A549 (cell line): ENCODE results near the gene EPHB1. TPM values are rescaled to one million over a fixed set of nuclear protein-coding genes. Genes with fewer than 3 reads are reported as not detected.

Experiments
- ATAC-seq, 2 experiments: fragments of 200-7000 bp in 1 of 2; fragments of >200 bp in 1 of 2; cut with Nextera tagmentation in 1 of 2; cut with Tn5 transposase in 1 of 2; 3 replicates each; pipeline versions ENCODE4 v1.8.0 to v1.9.1; 2018 to 2020; ENCODE audit warnings: mild to moderate bottlenecking in 1 of 2, moderate library complexity in 1 of 2
- CTCF ChIA-PET: fragments of 300-600 bp; sonication (Branson Sonifier 250); formaldehyde crosslinking; extraction: SDS; loops from one replicate; lab custom pipeline; 2021; ENCODE audit warnings: antibody characterized with exemption, inconsistent platforms; lab: Yijun Ruan, JAX
- POLR2A ChIA-PET: fragments of 350-600 bp; formaldehyde crosslinking; extraction: SDS; loops from one replicate; lab custom pipeline; 2021; ENCODE audit warnings: antibody characterized with exemption, inconsistent platforms; lab: Yijun Ruan, JAX
- DNase-seq, 2 experiments: peaks; one replicate each; pipeline versions ENCODE4 v3.0.0 to v3.0.0-alpha.2; 2011 to 2016; ENCODE audit warnings: low read depth in 1 of 2, low spot score in 1 of 2
- FAIRE-seq: peaks from 2 replicates; lab custom pipeline; 2011; peaks lifted over from hg19 to GRCh38; lab: Jason Lieb, UNC
- H3K27ac ChIP-seq, 2 experiments: fragments of >200 bp; sonication (Bioruptor Twin); formaldehyde crosslinking; 3 replicates each; pipeline ENCODE4 v1.5.1; 2016 to 2017
- H3K4me1 ChIP-seq: fragments of >200 bp; sonication (Bioruptor Twin); formaldehyde crosslinking; 3 replicates; pipeline ENCODE4 v1.6.1; 2016
- H3K4me2 ChIP-seq: fragments of >200 bp; sonication (Bioruptor Twin); formaldehyde crosslinking; 3 replicates; pipeline ENCODE4 v1.6.1; 2016
- H3K4me3 ChIP-seq: fragments of >200 bp; sonication (Bioruptor Twin); formaldehyde crosslinking; 3 replicates; pipeline ENCODE4 v1.5.1; 2016
- H3K9me3 ChIP-seq: fragments of >200 bp; sonication (Bioruptor Twin); formaldehyde crosslinking; 3 replicates; pipeline ENCODE4 v1.6.1; 2016
- BHLHE40 ChIP-seq: IDR thresholded peaks from 2 replicates; pipeline ENCODE4 v1.6.1; 2012; ENCODE audit warnings: low read depth, low read length, inconsistent platforms
- CHD4 ChIP-seq: fragments of 200-600 bp; sonication (generic); IDR thresholded peaks from 2 replicates; pipeline ENCODE4 v1.6.1; 2016; ENCODE audit warnings: antibody characterized with exemption, mild to moderate bottlenecking, borderline replicate concordance
- EP300 ChIP-seq, 2 experiments: fragments of >200 bp; sonication (Bioruptor Twin); formaldehyde crosslinking; IDR thresholded peaks; 2 replicates in 1 of 2; 3 replicates in 1 of 2; pipeline ENCODE4 v1.6.1; 2016 to 2017
- ESRRA ChIP-seq: fragments of 150-350 bp; IDR thresholded peaks from 2 replicates; pipeline ENCODE4 v1.6.1; 2014; ENCODE audit warnings: mild to moderate bottlenecking, low read length, borderline replicate concordance
- HDAC2 ChIP-seq: fragments of 200-600 bp; sonication (generic); IDR thresholded peaks from 2 replicates; pipeline ENCODE4 v1.6.1; 2016
- HOXB5 ChIP-seq: fragments of 250-450 bp; sonication (Bioruptor Pico); IDR thresholded peaks from 2 replicates; pipeline ENCODE4 v1.5.0; 2020; ENCODE audit warnings: mild to moderate bottlenecking, moderate library complexity
- JUN ChIP-seq, 2 experiments: fragments of >200 bp; sonication (Bioruptor Twin); formaldehyde crosslinking; IDR thresholded peaks; 2 replicates in 1 of 2; 3 replicates in 1 of 2; pipeline ENCODE4 v1.6.1; 2016 to 2017
- KDM1A ChIP-seq: fragments of 200-600 bp; sonication (generic); IDR thresholded peaks from 2 replicates; pipeline ENCODE4 v1.6.1; 2016; ENCODE audit warnings: low read depth, mild to moderate bottlenecking
- KDM5A ChIP-seq: fragments of 200-600 bp; sonication (generic); IDR thresholded peaks from 2 replicates; pipeline ENCODE4 v1.6.1; 2016; ENCODE audit warnings: antibody characterized with exemption, mild to moderate bottlenecking
- MAFK ChIP-seq: fragments of 450-650 bp; IDR thresholded peaks from 2 replicates; pipeline ENCODE4 v1.6.1; 2014; ENCODE audit not compliant: partially characterized antibody
- NFE2L2 ChIP-seq: fragments of 150-350 bp; conservative IDR thresholded peaks from 2 replicates; pipeline ENCODE4 v1.6.1; 2014; ENCODE audit warnings: low read length
- NPAS2 ChIP-seq: fragments of 250-450 bp; sonication (Bioruptor Pico); IDR thresholded peaks from 2 replicates; pipeline ENCODE4 v1.8.0; 2022; ENCODE audit warnings: mild to moderate bottlenecking, moderate library complexity, borderline replicate concordance
- NR3C1 ChIP-seq: fragments of >200 bp; sonication (Bioruptor Twin); formaldehyde crosslinking; IDR thresholded peaks from 3 replicates; pipeline ENCODE4 v1.6.1; 2017
- PHF8 ChIP-seq: fragments of 200-600 bp; sonication (generic); IDR thresholded peaks from 2 replicates; pipeline ENCODE4 v1.6.1; 2016; ENCODE audit warnings: low read depth, mild to moderate bottlenecking, antibody characterized with exemption, moderate library complexity, borderline replicate concordance
- POLR2AphosphoS2 ChIP-seq: conservative IDR thresholded peaks from 2 replicates; pipeline ENCODE4 v1.6.1; 2012; ENCODE audit warnings: low read length, improper control_type of control experiment, inconsistent platforms
- RAD21 ChIP-seq, 2 experiments: fragments of >200 bp in 1 of 2; sonication (Bioruptor Twin) in 1 of 2; formaldehyde crosslinking in 1 of 2; IDR thresholded peaks in 1 of 2; conservative IDR thresholded peaks in 1 of 2; 2 replicates in 1 of 2; 3 replicates in 1 of 2; pipeline ENCODE4 v1.6.1; 2012 to 2018; ENCODE audit warnings: inconsistent platforms in 1 of 2
- SMC3 ChIP-seq: fragments of >200 bp; sonication (Bioruptor Twin); formaldehyde crosslinking; IDR thresholded peaks from 3 replicates; pipeline ENCODE4 v1.6.1; 2018; ENCODE audit warnings: inconsistent platforms
- SREBF2 ChIP-seq: fragments of 450-650 bp; IDR thresholded peaks from 2 replicates; pipeline ENCODE4 v1.6.1; 2014; ENCODE audit warnings: mild to moderate bottlenecking, moderate library complexity
- TFCP2L1 ChIP-seq: fragments of 250-450 bp; sonication (Bioruptor Pico); IDR thresholded peaks from 2 replicates; pipeline ENCODE4 v1.5.0; 2021; ENCODE audit warnings: mild to moderate bottlenecking
- TP53 ChIP-seq: fragments of 250-450 bp; sonication (Bioruptor Pico); IDR thresholded peaks from 2 replicates; pipeline ENCODE4 v1.5.0; 2021; ENCODE audit warnings: mild to moderate bottlenecking, moderate library complexity
- ZFP36 ChIP-seq: fragments of 450-650 bp; IDR thresholded peaks from 2 replicates; pipeline ENCODE4 v1.6.1; 2014; ENCODE audit warnings: borderline replicate concordance; ENCODE audit not compliant: partially characterized antibody
- ZSCAN20 ChIP-seq: fragments of 250-450 bp; sonication (Bioruptor Pico); IDR thresholded peaks from 2 replicates; pipeline ENCODE4 v1.8.0; 2022; ENCODE audit warnings: mild to moderate bottlenecking, moderate library complexity
- WGBS: methylation state at CpG from one replicate; pipeline ENCODE4 v1.1.6; 2017; ENCODE audit errors: missing lambda C conversion rate; 5-methylcytosine and 5-hydroxymethylcytosine counted together
- polyA plus RNA-seq, 4 experiments: library from polyadenylated mRNA; depleted of rRNA in 3 of 4; stranded (reverse); fragments of >200 nt; fragmentation: RNase III in 1 of 4; extraction: RNeasy Plus Mini Kit Qiagen cat#74134 plus additional on column Dnase treatment in 1 of 4; gene quantifications; 2 replicates in 3 of 4; 3 replicates in 1 of 4; pipeline ENCODE4 v1.2.3, GENCODE V29; 2011 to 2017
- TF ChIP-seq, protein P1 (sequence below): fragments of 150-350 bp; IDR thresholded peaks from 2 replicates; pipeline ENCODE4 v1.6.1; 2014; ENCODE audit warnings: low read depth, mild to moderate bottlenecking, low read length
- TF ChIP-seq, protein P2 (sequence below): IDR thresholded peaks from 2 replicates; pipeline ENCODE4 v1.6.1; 2012
- TF ChIP-seq, protein P3 (sequence below): fragments of >200 bp; sonication (Bioruptor Twin); formaldehyde crosslinking; IDR thresholded peaks from 3 replicates; pipeline ENCODE4 v1.5.1; 2016

EPHB1 gene
- polyA plus RNA-seq, 2 of the 4 experiments (the other 2 are of a cell fraction), result 0.18 to 0.21 TPM

DNA sequence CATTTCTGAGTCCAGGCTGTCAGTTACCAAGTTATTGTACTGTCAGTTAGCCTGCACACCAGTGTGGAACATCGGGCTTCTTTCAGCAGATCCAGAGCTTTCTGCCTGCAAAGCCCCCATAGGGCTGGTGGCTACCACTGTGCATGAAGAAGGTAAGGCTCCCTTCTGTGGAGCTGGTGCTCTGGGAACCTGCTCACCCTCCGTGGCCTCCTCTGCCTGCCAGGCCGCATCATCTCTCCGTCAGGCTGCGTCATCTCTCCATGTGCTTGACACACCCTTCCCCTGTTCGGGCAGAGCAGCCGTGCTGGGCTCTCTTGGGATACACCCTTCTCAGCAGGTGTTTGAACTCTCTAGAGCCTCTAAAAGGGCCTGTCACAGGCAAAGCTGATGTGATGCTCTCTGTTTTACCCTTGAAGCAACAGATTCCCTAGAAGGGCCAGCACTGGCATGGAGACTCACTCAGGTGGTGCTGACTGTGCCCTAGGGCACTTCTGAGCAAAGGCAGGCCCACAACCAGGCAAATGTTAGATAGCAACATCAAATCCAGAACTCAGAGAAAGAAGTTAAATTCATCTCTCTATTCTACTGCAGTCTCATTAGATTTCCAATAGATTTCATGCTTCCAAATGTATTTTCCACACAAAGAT, 261.1 kb downstream of the EPHB1 start (continued):
- no peak for TF ChIP-seq EP300 (IDR thresholded peaks at IDR 0.05)

DNA sequence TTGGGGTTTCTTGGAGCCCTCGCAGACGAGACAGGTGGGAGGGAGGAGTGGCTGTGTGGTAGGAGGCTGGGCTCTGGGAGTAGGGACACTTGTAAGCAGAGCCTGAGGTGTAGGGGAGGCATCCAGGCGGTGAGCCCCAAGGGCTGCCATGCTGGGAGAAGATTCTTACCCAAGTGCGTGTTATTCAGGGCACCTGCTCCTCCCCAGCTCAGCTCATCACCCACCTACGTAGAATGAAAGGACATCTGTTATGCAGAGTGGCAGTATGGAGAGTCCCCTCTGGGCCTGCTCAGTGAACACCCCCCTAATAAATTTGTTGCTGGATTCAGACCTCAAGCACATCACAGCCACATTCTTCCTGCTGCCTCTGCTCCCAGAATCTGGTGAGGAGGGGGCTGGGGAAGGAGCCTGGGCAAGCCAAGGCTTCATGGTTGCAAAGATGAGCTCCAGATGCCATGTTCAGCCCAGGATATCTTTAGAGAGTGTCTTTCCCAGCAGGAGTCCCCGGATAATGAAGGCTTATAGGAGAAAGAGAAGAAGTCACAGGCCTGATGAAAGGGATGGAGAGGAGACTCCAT, 261.8 kb downstream of the EPHB1 start:
- ChIA-PET CTCF (no interaction called here), POLR2A (no interaction called here)
- WGBS, result 3% methylated on average over 6 of the region's 6 CpGs
- no peak for DNase-seq
- TF ChIP-seq NR3C1, result no peak
- TF ChIP-seq, protein P1, sequence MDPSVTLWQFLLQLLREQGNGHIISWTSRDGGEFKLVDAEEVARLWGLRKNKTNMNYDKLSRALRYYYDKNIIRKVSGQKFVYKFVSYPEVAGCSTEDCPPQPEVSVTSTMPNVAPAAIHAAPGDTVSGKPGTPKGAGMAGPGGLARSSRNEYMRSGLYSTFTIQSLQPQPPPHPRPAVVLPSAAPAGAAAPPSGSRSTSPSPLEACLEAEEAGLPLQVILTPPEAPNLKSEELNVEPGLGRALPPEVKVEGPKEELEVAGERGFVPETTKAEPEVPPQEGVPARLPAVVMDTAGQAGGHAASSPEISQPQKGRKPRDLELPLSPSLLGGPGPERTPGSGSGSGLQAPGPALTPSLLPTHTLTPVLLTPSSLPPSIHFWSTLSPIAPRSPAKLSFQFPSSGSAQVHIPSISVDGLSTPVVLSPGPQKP, result no peak
- no peak for TF ChIP-seq MAFK
- no peak for TF ChIP-seq RAD21 (conservative IDR thresholded peaks at IDR 0.05 in 1 of 2, IDR thresholded peaks at IDR 0.05 in 1 of 2)
- TF ChIP-seq NFE2L2, result no peak
- no peak for TF ChIP-seq BHLHE40
- TF ChIP-seq HDAC2, result no peak
- no peak for TF ChIP-seq POLR2AphosphoS2
- no peak for TF ChIP-seq ESRRA
- TF ChIP-seq, protein P2, sequence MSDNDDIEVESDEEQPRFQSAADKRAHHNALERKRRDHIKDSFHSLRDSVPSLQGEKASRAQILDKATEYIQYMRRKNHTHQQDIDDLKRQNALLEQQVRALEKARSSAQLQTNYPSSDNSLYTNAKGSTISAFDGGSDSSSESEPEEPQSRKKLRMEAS, result no peak
- TF ChIP-seq, all 56 proteins: peak for 0
- Histone ChIP-seq H3K4me1 (no peaks in the 10 kb centered on the region), H3K27ac (no peak overlapping the region), H3K9me3 (no peaks in the 10 kb centered on the region), H3K4me2 (no peak overlapping the region), H3K4me3 (no peak overlapping the region)
- FAIRE-seq (no peak), ATAC-seq (no peak)

DNA sequence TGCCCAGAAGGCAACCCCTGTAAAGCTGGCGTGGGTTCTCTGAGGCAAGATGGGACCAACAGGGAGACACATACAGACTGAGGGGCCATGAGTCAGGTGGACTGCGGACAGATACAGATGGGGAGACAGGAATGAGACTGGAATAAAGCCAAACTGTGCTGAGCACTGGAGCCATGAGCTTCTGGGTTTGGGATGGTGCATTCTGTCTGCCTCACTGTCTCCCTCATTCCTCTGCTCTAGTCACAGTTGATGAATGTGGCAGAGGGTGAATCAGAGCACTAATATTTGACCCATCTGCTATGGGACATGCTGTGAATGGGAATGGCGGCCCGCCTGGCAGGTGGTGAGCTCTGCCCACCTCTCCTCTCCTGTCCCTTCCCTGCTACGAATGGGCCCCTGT, 262.9 kb downstream of the EPHB1 start:
- TF ChIP-seq SREBF2 (no peak), PHF8 (no peak), TFCP2L1 (CRISPR knock-in tag) (no peak), CHD4 (no peak), HOXB5 (CRISPR knock-in tag) (no peak), POLR2AphosphoS2 (no peak), ZSCAN20 (no peak), NFE2L2 (no peak), SMC3 (no peak), KDM5A (no peak), NPAS2 (CRISPR knock-in tag) (no peak), ZFP36 (no peak), KDM1A (no peak), TP53 (CRISPR knock-in tag) (no peak), JUN (IDR thresholded peaks at IDR 0.05) (no peak)
- TF ChIP-seq, protein P3, sequence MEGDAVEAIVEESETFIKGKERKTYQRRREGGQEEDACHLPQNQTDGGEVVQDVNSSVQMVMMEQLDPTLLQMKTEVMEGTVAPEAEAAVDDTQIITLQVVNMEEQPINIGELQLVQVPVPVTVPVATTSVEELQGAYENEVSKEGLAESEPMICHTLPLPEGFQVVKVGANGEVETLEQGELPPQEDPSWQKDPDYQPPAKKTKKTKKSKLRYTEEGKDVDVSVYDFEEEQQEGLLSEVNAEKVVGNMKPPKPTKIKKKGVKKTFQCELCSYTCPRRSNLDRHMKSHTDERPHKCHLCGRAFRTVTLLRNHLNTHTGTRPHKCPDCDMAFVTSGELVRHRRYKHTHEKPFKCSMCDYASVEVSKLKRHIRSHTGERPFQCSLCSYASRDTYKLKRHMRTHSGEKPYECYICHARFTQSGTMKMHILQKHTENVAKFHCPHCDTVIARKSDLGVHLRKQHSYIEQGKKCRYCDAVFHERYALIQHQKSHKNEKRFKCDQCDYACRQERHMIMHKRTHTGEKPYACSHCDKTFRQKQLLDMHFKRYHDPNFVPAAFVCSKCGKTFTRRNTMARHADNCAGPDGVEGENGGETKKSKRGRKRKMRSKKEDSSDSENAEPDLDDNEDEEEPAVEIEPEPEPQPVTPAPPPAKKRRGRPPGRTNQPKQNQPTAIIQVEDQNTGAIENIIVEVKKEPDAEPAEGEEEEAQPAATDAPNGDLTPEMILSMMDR, result no peak
- TF ChIP-seq, all 56 proteins: peak for 0
- Histone ChIP-seq H3K4me2 (no peak overlapping the region), H3K4me3 (no peak overlapping the region), H3K4me1 (no peaks in the 10 kb centered on the region), H3K27ac (no peak overlapping the region), H3K9me3 (no peaks in the 10 kb centered on the region)
- ChIA-PET POLR2A (no interaction called here), CTCF (no interaction called here)
- no peak for DNase-seq
- WGBS, result 12% methylated on average over 3 of the region's 5 CpGs
- no peak for FAIRE-seq
- ATAC-seq, result no peak
